WTC11 (cell line): ENCODE data around the gene CT45A3. TPM values are rescaled to one million over a fixed set of nuclear protein-coding genes. Genes with fewer than 3 reads are reported as not detected.
"Not testable (repeated sequence)": the region's sequence is repeated elsewhere in the genome, so short reads cannot be mapped to it uniquely, and the experiment has no call there.

Experiments used
- ATAC-seq: fragments of 200-7000 bp; cut with Tn5 transposase; 2 replicates; pipeline ENCODE4 v1.10.0; 2021; ENCODE audit warnings: mild to moderate bottlenecking, moderate library complexity
- CTCF ChIA-PET: fragments of 300-600 bp; sonication (Branson Sonifier 250); formaldehyde crosslinking; loops from one replicate; lab custom pipeline; 2021; ENCODE audit warnings: antibody characterized with exemption; lab: Charles Lee
- POLR2A ChIA-PET: fragments of 350-600 bp; sonication (Branson Sonifier 250); formaldehyde crosslinking; loops from one replicate; lab custom pipeline; 2021; ENCODE audit warnings: antibody characterized with exemption; lab: Charles Lee
- DNase-seq: peaks from one replicate; pipeline ENCODE4 v3.0.0; 2021; ENCODE audit warnings: low spot score
- H3K27ac Mint-ChIP-seq: 2 replicates; pipeline ENCODE4 v1.8.0; 2021; ENCODE audit warnings: mixed read lengths
- H3K27me3 Mint-ChIP-seq: 2 replicates; pipeline ENCODE4 v1.8.0; 2021; ENCODE audit warnings: low read depth, mild to moderate bottlenecking, moderate library complexity, mixed read lengths
- H3K36me3 Mint-ChIP-seq: 2 replicates; pipeline ENCODE4 v1.8.0; 2021; ENCODE audit warnings: mixed read lengths
- H3K4me1 Mint-ChIP-seq: 2 replicates; pipeline ENCODE4 v1.8.0; 2022; ENCODE audit warnings: mixed read lengths
- H3K4me3 Mint-ChIP-seq: 2 replicates; pipeline ENCODE4 v1.8.0; 2021; ENCODE audit warnings: mild to moderate bottlenecking, moderate library complexity, mixed read lengths
- H3K9me3 Mint-ChIP-seq: 2 replicates; pipeline ENCODE4 v1.8.0; 2021; ENCODE audit warnings: mixed read lengths
- CTCF ChIP-seq: fragments of 200-600 bp; IDR thresholded peaks from 2 replicates; pipeline ENCODE4 v1.8.0; 2022; ENCODE audit warnings: antibody characterized with exemption
- JUN ChIP-seq: sonication (generic); formaldehyde crosslinking; IDR thresholded peaks from 2 replicates; pipeline ENCODE4 v1.8.0; 2023; ENCODE audit warnings: mild to moderate bottlenecking, missing genetic modification reagents
- TEAD4 ChIP-seq: sonication (generic); formaldehyde crosslinking; IDR thresholded peaks from 2 replicates; pipeline ENCODE4 v1.8.0; 2022; ENCODE audit warnings: mild to moderate bottlenecking, missing genetic modification reagents
- total RNA-seq: library from RNA; stranded (reverse); gene quantifications from 3 replicates; pipeline ENCODE4 v1.2.3, GENCODE V29; 2021

CT45A3 gene
- total RNA-seq, 1 experiment from 2014 or later = not detected

- TF ChIP-seq JUN (CRISPR knock-in tag) (no peak), TEAD4 (CRISPR knock-in tag) (no peak)
These were observed 54.2 kb downstream of the CT45A3 start (continued) for GRCh38 chrX:135713795-135714194.

- DNase-seq = peak; percentile 62
- TF ChIP-seq CTCF = peak; percentile 32; the same call in 1 of the 2 replicates
- H3K9me3 Mint-ChIP-seq, H3K4me3 Mint-ChIP-seq, POLR2A ChIA-PET, H3K27ac Mint-ChIP-seq, ATAC-seq, H3K36me3 Mint-ChIP-seq, H3K4me1 Mint-ChIP-seq, H3K27me3 Mint-ChIP-seq: not testable (repeated sequence)
- CTCF ChIA-PET = interaction anchor here (0.6 kb wide), 1 partner anchor 1196 kb away, joined by 3 read pairs; no protein-coding TSS in a partner anchor
These were observed 54.8 kb downstream of the CT45A3 start, which contains the start of gene CT45A1 for GRCh38 chrX:135713183-135713689. Gene CT45A1, plus strand, starts transcription at chrX:135713639. Its CDS starts 5,302 bp downstream, at chrX:135718941.

Other genes starting within 250 kb of the CT45A3 start
- 5.4 to 8.2 TPM (median 6.5 TPM) in 3 replicates for gene INTS6L, start 247.5 kb downstream of the CT45A3 start, total RNA-seq
- gene CT45A1, start 54.6 kb downstream of the CT45A3 start, total RNA-seq = not detected in 3 replicates
- not detected in 3 replicates for gene CT45A5, start 17.3 kb upstream of the CT45A3 start, total RNA-seq
- gene CT45A6, start 34.6 kb upstream of the CT45A3 start, total RNA-seq = not detected in 3 replicates
- not detected in 3 replicates for gene CT45A2, start 51.8 kb upstream of the CT45A3 start, total RNA-seq
- gene CT45A7, start 69.1 kb upstream of the CT45A3 start, total RNA-seq = not detected in 3 replicates
- gene CT45A8, start 86.3 kb upstream of the CT45A3 start, total RNA-seq = not detected in 3 replicates
- gene CT45A9, start 103.6 kb upstream of the CT45A3 start, total RNA-seq = not detected in 3 replicates
- gene CT45A10, start 125.3 kb upstream of the CT45A3 start, total RNA-seq = 0.33 TPM in 1 of 3 replicates, not detected in the others
- gene SAGE1, start 125.5 kb upstream of the CT45A3 start, total RNA-seq = not detected in 3 replicates
- 15.4 to 18.8 TPM (median 18.1 TPM) in 3 replicates for gene MMGT1, start 205.8 kb upstream of the CT45A3 start, total RNA-seq
- gene SLC9A6, start 217.2 kb upstream of the CT45A3 start, total RNA-seq = 8.2 to 10.8 TPM (median 9.6 TPM) in 3 replicates